ENCODE results near the gene CLIC4.
"Not testable (repeated sequence)": the region's sequence is repeated elsewhere in the genome, so short reads cannot be mapped to it uniquely, and the experiment has no call there.

Gene CLIC4

GRCh38 chr1:24744911-24745710 lies at the start of gene CLIC4:
Gene CLIC4 (plus strand): TSS chr1:24745447. CDS start chr1:24745554, 107 bp downstream.
- peak; percentile 100 for DNase-seq
- Histone ChIP-seq H3K9me3 (ENCODE audit: severe bottlenecking) (no peaks in the 10 kb centered on the region), H3K4me3 (ENCODE audit: low read depth, low read length) (peak within 1 kb of the TSS; percentile 94), H3K36me3 (peaks cover 13% of the 10 kb centered on the region), H3K27ac (peak within 1 kb of the TSS; percentile 84), H3K27me3 (ENCODE audit: insufficient read depth, low read depth, severe bottlenecking) (no peaks in the 10 kb centered on the region)
- TF ChIP-seq CTCF (IDR thresholded peaks at IDR 0.05; ENCODE audit: low read depth, low read length), result peak; percentile 32; the same call in 1 of the 2 replicates

- H3K36me3 ChIP-seq, result no peaks in the 10 kb centered on the region
- H3K27ac ChIP-seq, result peak overlapping the region; percentile 75
- no peak overlapping the region for H3K4me3 ChIP-seq (ENCODE audit: low read depth, low read length)
- peaks cover 4% of the 10 kb centered on the region for H3K9me3 ChIP-seq (ENCODE audit: severe bottlenecking)
- H3K27me3 ChIP-seq (ENCODE audit: insufficient read depth, low read depth, severe bottlenecking), result no peaks in the 10 kb centered on the region
- no peak for TF ChIP-seq CTCF (IDR thresholded peaks at IDR 0.05; ENCODE audit: low read depth, low read length)
- peak; percentile 85 for DNase-seq
Observed at GRCh38 chr1:24696041-24696755, 49.0 kb upstream of the CLIC4 start.

- no peak overlapping the region for H3K4me3 ChIP-seq (ENCODE audit: low read depth, low read length)
- no peaks in the 10 kb centered on the region for H3K27me3 ChIP-seq (ENCODE audit: insufficient read depth, low read depth, severe bottlenecking)
- no peaks in the 10 kb centered on the region for H3K9me3 ChIP-seq (ENCODE audit: severe bottlenecking)
- peak overlapping the region; percentile 75 for H3K27ac ChIP-seq
- TF ChIP-seq CTCF (IDR thresholded peaks at IDR 0.05; ENCODE audit: low read depth, low read length), result no peak
- DNase-seq, result no peak
- H3K36me3 ChIP-seq, result no peaks in the 10 kb centered on the region
Observed at GRCh38 chr1:24696756-24697330, 48.4 kb upstream of the CLIC4 start.

- not testable (repeated sequence) for H3K9me3 ChIP-seq (ENCODE audit: severe bottlenecking); H3K4me3 ChIP-seq (ENCODE audit: low read depth, low read length); H3K27me3 ChIP-seq (ENCODE audit: insufficient read depth, low read depth, severe bottlenecking); H3K36me3 ChIP-seq; DNase-seq
- peak overlapping the region; percentile 75 for H3K27ac ChIP-seq
Observed at GRCh38 chr1:24697453-24698001, 47.7 kb upstream of the CLIC4 start.

- DNase-seq, result not testable (repeated sequence)
Observed at GRCh38 chr1:24698326-24698725, 46.9 kb upstream of the CLIC4 start.

GRCh38 chr1:24699628-24700027 lies 45.6 kb upstream of the CLIC4 start:
- no peak overlapping the region for H3K4me3 ChIP-seq (ENCODE audit: low read depth, low read length)
- no peaks in the 10 kb centered on the region for H3K27me3 ChIP-seq (ENCODE audit: insufficient read depth, low read depth, severe bottlenecking)
- no peak overlapping the region for H3K27ac ChIP-seq
- H3K9me3 ChIP-seq (ENCODE audit: severe bottlenecking), result no peaks in the 10 kb centered on the region
- H3K36me3 ChIP-seq, result no peaks in the 10 kb centered on the region
- DNase-seq, result no peak
- no peak for TF ChIP-seq CTCF (IDR thresholded peaks at IDR 0.05; ENCODE audit: low read depth, low read length)

More at GRCh38 chr1:24698326-24698725, 46.9 kb upstream of the CLIC4 start:
- not testable (repeated sequence) for H3K36me3 ChIP-seq; H3K9me3 ChIP-seq (ENCODE audit: severe bottlenecking); H3K27ac ChIP-seq; H3K4me3 ChIP-seq (ENCODE audit: low read depth, low read length); H3K27me3 ChIP-seq (ENCODE audit: insufficient read depth, low read depth, severe bottlenecking)

Data from WERI-Rb-1 (cell line).